Astrocyte of the cerebellum (primary cell): ENCODE measurements around the gene KRT79.
"Not testable (repeated sequence)": the region's sequence is repeated elsewhere in the genome, so short reads cannot be mapped to it uniquely, and the experiment has no call there.

Experiments used
- DNase-seq: peaks from one replicate; pipeline ENCODE4 v3.0.0-alpha.2; 2011; ENCODE audit warnings: low read depth
- H3K4me3 ChIP-seq: 2 replicates; pipeline ENCODE4 v1.5.1; 2011; ENCODE audit warnings: mild to moderate bottlenecking, low read depth, low read length, moderate library complexity
- in situ Hi-C: cut with HindIII; loops from 2 replicates; pipeline ENCODE4 v1.10.0; 2017; ENCODE audit warnings: low sequenced_read_pairs
- TF ChIP-seq, protein P1 (sequence below): IDR thresholded peaks from 2 replicates; pipeline ENCODE4 v1.5.1; 2012; ENCODE audit warnings: low read length, low read depth, moderate library complexity, mild to moderate bottlenecking; ENCODE audit errors: missing control alignments

KRT79 gene

GRCh38 chr12:52860102-52860823 is 26.2 kb upstream of the KRT79 start:
- in situ Hi-C loops = no loop called here
- TF ChIP-seq, protein P1, sequence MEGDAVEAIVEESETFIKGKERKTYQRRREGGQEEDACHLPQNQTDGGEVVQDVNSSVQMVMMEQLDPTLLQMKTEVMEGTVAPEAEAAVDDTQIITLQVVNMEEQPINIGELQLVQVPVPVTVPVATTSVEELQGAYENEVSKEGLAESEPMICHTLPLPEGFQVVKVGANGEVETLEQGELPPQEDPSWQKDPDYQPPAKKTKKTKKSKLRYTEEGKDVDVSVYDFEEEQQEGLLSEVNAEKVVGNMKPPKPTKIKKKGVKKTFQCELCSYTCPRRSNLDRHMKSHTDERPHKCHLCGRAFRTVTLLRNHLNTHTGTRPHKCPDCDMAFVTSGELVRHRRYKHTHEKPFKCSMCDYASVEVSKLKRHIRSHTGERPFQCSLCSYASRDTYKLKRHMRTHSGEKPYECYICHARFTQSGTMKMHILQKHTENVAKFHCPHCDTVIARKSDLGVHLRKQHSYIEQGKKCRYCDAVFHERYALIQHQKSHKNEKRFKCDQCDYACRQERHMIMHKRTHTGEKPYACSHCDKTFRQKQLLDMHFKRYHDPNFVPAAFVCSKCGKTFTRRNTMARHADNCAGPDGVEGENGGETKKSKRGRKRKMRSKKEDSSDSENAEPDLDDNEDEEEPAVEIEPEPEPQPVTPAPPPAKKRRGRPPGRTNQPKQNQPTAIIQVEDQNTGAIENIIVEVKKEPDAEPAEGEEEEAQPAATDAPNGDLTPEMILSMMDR = no peak
- no peak overlapping the region for H3K4me3 ChIP-seq
- DNase-seq = no peak

DNA sequence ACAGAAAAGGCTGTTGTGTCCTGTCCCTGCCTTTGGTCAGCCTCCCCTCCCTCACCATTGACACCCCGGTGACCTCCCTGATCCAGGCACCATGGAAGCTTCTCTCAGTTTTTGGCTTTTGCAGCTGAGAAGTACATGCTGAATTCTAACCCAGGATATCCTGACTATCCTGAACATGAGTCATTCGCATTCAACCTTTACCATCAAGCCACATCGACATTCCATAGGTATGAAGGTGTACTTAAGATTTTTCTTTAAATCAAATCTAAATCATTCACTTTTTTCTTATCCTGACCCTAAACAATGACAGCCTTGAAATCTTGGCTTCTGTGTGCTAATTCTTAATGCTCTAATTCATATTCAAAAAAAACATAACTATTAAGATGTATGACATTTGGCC is 23.4 kb upstream of the KRT79 start:
- DNase-seq = no peak
- TF ChIP-seq, protein P1 = no peak
- H3K4me3 ChIP-seq = no peak overlapping the region
- in situ Hi-C loops = no loop called here

DNA sequence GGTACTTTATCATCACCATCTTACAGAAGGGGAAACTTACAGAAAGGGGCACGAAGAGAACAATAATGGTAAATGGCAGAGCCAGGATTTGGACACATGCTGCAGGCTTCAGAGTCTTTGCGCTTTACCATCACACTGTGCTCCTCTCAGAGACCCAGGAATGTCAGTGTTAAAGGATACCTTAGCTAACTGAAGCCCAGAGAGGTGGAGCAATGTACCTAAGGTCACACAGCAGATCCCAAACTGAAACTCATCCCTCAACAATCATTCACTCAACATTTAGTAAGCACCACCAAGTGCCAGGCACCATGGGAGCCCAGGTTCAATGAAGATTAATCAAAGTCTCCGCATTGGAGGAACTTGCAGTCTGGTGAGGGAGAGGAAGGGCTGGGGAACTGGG is 22.7 kb upstream of the KRT79 start:
- in situ Hi-C loops = no loop called here
- TF ChIP-seq, protein P1 = no peak
- H3K4me3 ChIP-seq = no peak overlapping the region
- DNase-seq = no peak

GRCh38 chr12:52856077-52856476 is 22.0 kb upstream of the KRT79 start:
- DNase-seq, in situ Hi-C loops, H3K4me3 ChIP-seq: not testable (repeated sequence)

- in situ Hi-C loops = no loop called here
- TF ChIP-seq, protein P1 = no peak
These were observed 17.7 kb upstream of the KRT79 start for GRCh38 chr12:52851787-52852186.

GRCh38 chr12:52850681-52851080 is 16.6 kb upstream of the KRT79 start:
- TF ChIP-seq, protein P1 = no peak
- no peak overlapping the region for H3K4me3 ChIP-seq
- DNase-seq = no peak
- in situ Hi-C loops = no loop called here

More at GRCh38 chr12:52851787-52852186, 17.7 kb upstream of the KRT79 start:
- DNase-seq = no peak
- no peak overlapping the region for H3K4me3 ChIP-seq

GRCh38 chr12:52849511-52849910 is 15.4 kb upstream of the KRT79 start:
- in situ Hi-C loops = no loop called here
- DNase-seq = no peak
- no peak overlapping the region for H3K4me3 ChIP-seq
- TF ChIP-seq, protein P1 = no peak
